Rectal smooth muscle tissue (tissue), 1 donor: Measurements from ENCODE around the gene FOXN3.

Source experiments
- H3K27ac ChIP-seq: one replicate; pipeline ENCODE4 v1.7.0; 2013; ENCODE audit warnings: low read depth, low read length, inconsistent platforms
- H3K27me3 ChIP-seq: one replicate; pipeline ENCODE4 v1.7.0; 2013; ENCODE audit warnings: low read length; ENCODE audit not compliant: control insufficient read depth, insufficient read depth
- H3K36me3 ChIP-seq: one replicate; pipeline ENCODE4 v1.7.0; 2013; ENCODE audit warnings: low read length; ENCODE audit not compliant: control insufficient read depth, insufficient read depth
- H3K4me1 ChIP-seq: one replicate; pipeline ENCODE4 v1.7.0; 2013; ENCODE audit warnings: low read length; ENCODE audit not compliant: control insufficient read depth, insufficient read depth
- H3K4me3 ChIP-seq: one replicate; pipeline ENCODE4 v1.7.0; 2013; ENCODE audit warnings: low read length
- H3K9ac ChIP-seq: one replicate; pipeline ENCODE4 v1.7.0; 2013; ENCODE audit warnings: low read length

Gene FOXN3

GRCh38 chr14:89400529-89400928 is 16.5 kb downstream of the FOXN3 start:
- Histone ChIP-seq H3K27me3 (no peaks in the 10 kb centered on the region), H3K9ac (no peak overlapping the region), H3K27ac (no peak overlapping the region), H3K4me3 (no peak overlapping the region), H3K4me1 (peaks cover 9% of the 10 kb centered on the region), H3K36me3 (no peaks in the 10 kb centered on the region)

- no peak overlapping the region for H3K27ac ChIP-seq
- H3K4me3 ChIP-seq: no peak overlapping the region
- peaks cover 16% of the 10 kb centered on the region for H3K4me1 ChIP-seq
- H3K9ac ChIP-seq: no peak overlapping the region
- H3K36me3 ChIP-seq: no peaks in the 10 kb centered on the region
- no peaks in the 10 kb centered on the region for H3K27me3 ChIP-seq
Observed at GRCh38 chr14:89399594-89400068, 17.4 kb downstream of the FOXN3 start.

GRCh38 chr14:89399157-89399556 is 17.9 kb downstream of the FOXN3 start:
- Histone ChIP-seq H3K27ac (peak overlapping the region; percentile 6), H3K27me3 (no peaks in the 10 kb centered on the region), H3K4me1 (peaks cover 17% of the 10 kb centered on the region), H3K4me3 (no peak overlapping the region), H3K36me3 (no peaks in the 10 kb centered on the region), H3K9ac (no peak overlapping the region)

GRCh38 chr14:89397569-89398230 is 19.3 kb downstream of the FOXN3 start:
- H3K27ac ChIP-seq: no peak overlapping the region
- H3K4me3 ChIP-seq: no peak overlapping the region
- no peaks in the 10 kb centered on the region for H3K27me3 ChIP-seq
- no peak overlapping the region for H3K9ac ChIP-seq
- H3K4me1 ChIP-seq: peaks cover 17% of the 10 kb centered on the region
- no peaks in the 10 kb centered on the region for H3K36me3 ChIP-seq

- peaks cover 16% of the 10 kb centered on the region for H3K4me1 ChIP-seq
- H3K4me3 ChIP-seq: no peak overlapping the region
- no peak overlapping the region for H3K9ac ChIP-seq
- H3K36me3 ChIP-seq: no peaks in the 10 kb centered on the region
- H3K27me3 ChIP-seq: no peaks in the 10 kb centered on the region
- H3K27ac ChIP-seq: no peak overlapping the region
Observed at GRCh38 chr14:89394972-89395371, 22.1 kb downstream of the FOXN3 start.

GRCh38 chr14:89393222-89393745 is 23.7 kb downstream of the FOXN3 start:
- H3K36me3 ChIP-seq: no peaks in the 10 kb centered on the region
- H3K27me3 ChIP-seq: no peaks in the 10 kb centered on the region
- H3K27ac ChIP-seq: no peak overlapping the region
- H3K4me1 ChIP-seq: peaks cover 7% of the 10 kb centered on the region
- no peak overlapping the region for H3K9ac ChIP-seq
- no peak overlapping the region for H3K4me3 ChIP-seq

GRCh38 chr14:89392181-89392580 is 24.9 kb downstream of the FOXN3 start:
- Histone ChIP-seq H3K4me1 (peaks cover 7% of the 10 kb centered on the region), H3K36me3 (no peaks in the 10 kb centered on the region), H3K27ac (no peak overlapping the region), H3K27me3 (no peaks in the 10 kb centered on the region), H3K4me3 (no peak overlapping the region), H3K9ac (no peak overlapping the region)

GRCh38 chr14:89391556-89391955 is 25.5 kb downstream of the FOXN3 start:
- H3K9ac ChIP-seq: no peak overlapping the region
- H3K27ac ChIP-seq: no peak overlapping the region
- H3K36me3 ChIP-seq: no peaks in the 10 kb centered on the region
- H3K27me3 ChIP-seq: no peaks in the 10 kb centered on the region
- H3K4me1 ChIP-seq: peaks cover 7% of the 10 kb centered on the region
- H3K4me3 ChIP-seq: no peak overlapping the region

GRCh38 chr14:89391123-89391522 is 25.9 kb downstream of the FOXN3 start:
- no peaks in the 10 kb centered on the region for H3K27me3 ChIP-seq
- no peak overlapping the region for H3K27ac ChIP-seq
- peaks cover 9% of the 10 kb centered on the region for H3K4me1 ChIP-seq
- H3K36me3 ChIP-seq: no peaks in the 10 kb centered on the region
- no peak overlapping the region for H3K4me3 ChIP-seq
- no peak overlapping the region for H3K9ac ChIP-seq

GRCh38 chr14:89388853-89389252 is 28.2 kb downstream of the FOXN3 start:
- H3K9ac ChIP-seq: no peak overlapping the region
- no peak overlapping the region for H3K27ac ChIP-seq

GRCh38 chr14:89387922-89388685 is 28.9 kb downstream of the FOXN3 start:
- H3K27me3 ChIP-seq: no peaks in the 10 kb centered on the region
- no peaks in the 10 kb centered on the region for H3K36me3 ChIP-seq
- peaks cover 4% of the 10 kb centered on the region for H3K4me1 ChIP-seq
- no peak overlapping the region for H3K4me3 ChIP-seq
- no peak overlapping the region for H3K27ac ChIP-seq
- no peak overlapping the region for H3K9ac ChIP-seq

More at GRCh38 chr14:89388853-89389252, 28.2 kb downstream of the FOXN3 start:
- Histone ChIP-seq H3K36me3 (no peaks in the 10 kb centered on the region), H3K4me3 (no peak overlapping the region), H3K27me3 (no peaks in the 10 kb centered on the region), H3K4me1 (peaks cover 4% of the 10 kb centered on the region)

GRCh38 chr14:89386212-89386886 is 30.7 kb downstream of the FOXN3 start:
- Histone ChIP-seq H3K36me3 (no peaks in the 10 kb centered on the region), H3K4me1 (peaks cover 4% of the 10 kb centered on the region), H3K9ac (no peak overlapping the region), H3K27me3 (no peaks in the 10 kb centered on the region), H3K27ac (peak overlapping the region; percentile 58), H3K4me3 (no peak overlapping the region)
